Stimulated activated CD4-positive, alpha-beta T cell treated with anti-CD3 and anti-CD28 coated beads, Interleukin-4, amount 100 ng/mL, for 48 hours (primary cell): ENCODE results near the gene DERA.

Source experiments
- DNase-seq, 2 donors: peaks; one replicate each; pipeline ENCODE4 v3.0.0-alpha.2; 2020; ENCODE audit warnings: low read depth in 2 of 2

Gene DERA

DNA sequence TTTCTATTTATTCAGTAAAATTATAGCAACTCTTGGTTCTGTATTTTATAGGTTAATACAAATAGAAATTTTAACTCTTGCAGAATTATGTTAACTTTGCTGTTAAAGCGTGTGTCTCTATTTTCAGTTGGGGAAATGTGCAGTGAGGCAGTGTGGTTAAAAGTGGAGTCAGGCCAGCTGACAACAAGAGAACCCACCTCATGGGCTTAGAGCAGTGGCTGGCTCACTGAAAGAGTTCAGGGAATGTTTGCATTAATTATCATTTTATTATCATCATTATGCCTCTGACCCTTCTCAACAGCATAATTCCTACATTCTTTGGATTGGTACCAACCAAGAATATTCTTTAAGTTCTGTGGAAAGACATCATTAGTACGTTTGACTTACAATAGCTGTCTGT lies 163.8 kb downstream of the DERA start:
- DNase-seq, result no peak

DNA sequence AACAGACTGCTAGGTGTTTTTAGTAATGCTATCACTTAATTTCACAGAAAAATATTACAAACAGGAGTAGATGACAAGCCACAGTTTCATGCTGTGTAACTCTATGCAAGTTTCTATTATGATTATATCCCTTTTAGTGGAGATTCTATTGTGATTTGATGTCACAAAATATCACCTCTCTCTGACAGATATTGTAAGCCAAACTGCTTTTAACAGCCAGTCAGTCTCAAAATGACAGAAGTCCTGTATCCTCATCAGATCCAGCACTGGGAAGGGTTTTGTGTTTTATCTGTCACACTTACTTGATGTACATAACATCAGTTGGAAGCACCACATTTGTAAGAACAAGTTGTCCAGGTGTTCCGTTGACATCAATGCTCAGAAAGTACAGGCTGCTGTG lies 164.8 kb downstream of the DERA start:
- no peak for DNase-seq

- DNase-seq, result no peak
Observed at GRCh38 chr12:16076557-16076956, 165.4 kb downstream of the DERA start.

GRCh38 chr12:16076970-16077522 lies 165.9 kb downstream of the DERA start:
- no peak for DNase-seq

DNA sequence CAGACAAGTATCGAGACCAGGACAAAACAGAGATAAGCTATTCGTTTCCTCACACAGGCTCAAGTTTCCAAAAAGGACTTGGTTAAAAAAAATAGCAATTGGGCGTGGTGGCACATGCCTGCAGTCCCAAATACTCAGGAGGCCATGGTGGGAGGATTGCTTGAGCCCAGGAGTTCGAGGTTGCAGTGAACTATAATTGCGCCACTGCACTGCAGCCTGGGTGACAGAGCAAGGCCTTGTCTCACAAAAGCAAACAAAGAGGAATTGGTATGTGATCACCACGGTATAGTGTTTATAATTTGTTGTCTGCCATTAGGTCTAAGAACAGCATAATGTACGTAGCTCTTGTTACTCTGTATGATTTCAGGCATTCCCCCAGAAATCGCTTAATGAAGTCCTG lies 175.3 kb downstream of the DERA start:
- DNase-seq, result no peak

DNA sequence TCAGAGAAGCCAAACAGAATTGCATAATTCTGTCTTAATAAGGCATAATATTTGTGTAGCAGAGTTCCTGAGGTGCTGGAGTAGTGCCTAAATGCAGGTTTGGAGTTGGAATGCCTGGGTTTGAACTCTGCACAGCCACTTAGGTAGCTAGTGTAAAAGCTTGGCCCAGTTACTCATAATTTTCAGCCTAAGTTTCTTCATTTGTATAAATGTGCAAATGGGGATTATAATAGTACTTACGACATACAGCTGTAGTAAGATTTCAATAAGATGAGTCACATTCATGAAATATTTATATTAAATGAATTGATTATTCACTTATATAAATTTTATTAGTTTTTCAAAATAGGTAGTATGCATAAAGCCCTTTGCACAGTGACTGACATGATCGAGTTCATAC lies 175.8 kb downstream of the DERA start:
- DNase-seq, result no peak
